ENCODE results near the gene GALNT13.

GALNT13 gene

GRCh38 chr2:154446324-154446723 lies 574.6 kb downstream of the GALNT13 start:
- Histone ChIP-seq H3K9me2 (replicated peaks; ENCODE audit: low read depth, low read length) (no peaks in the 10 kb centered on the region), H3K4me3 (ENCODE audit: low read length, poor library complexity, severe bottlenecking) (no peak overlapping the region), H4K20me1 (ENCODE audit: insufficient read depth, low read length, poor library complexity, severe bottlenecking) (no peaks in the 10 kb centered on the region), H3F3A (ENCODE audit: low read depth) (no peaks in the 10 kb centered on the region), H3K4me1 (ENCODE audit: insufficient read depth, low read length, poor library complexity, severe bottlenecking) (no peaks in the 10 kb centered on the region), H3K36me3 (ENCODE audit: insufficient read depth, low read length) (no peaks in the 10 kb centered on the region), H3K9ac (ENCODE audit: low read depth, low read length, poor library complexity, severe bottlenecking) (no peak overlapping the region), H3K4me2 (ENCODE audit: low read depth, low read length, poor library complexity, severe bottlenecking) (no peak overlapping the region), H3K27me3 (ENCODE audit: insufficient read depth, low read length, poor library complexity, severe bottlenecking) (no peaks in the 10 kb centered on the region), H3K79me2 (ENCODE audit: insufficient read depth, low read length) (no peaks in the 10 kb centered on the region), H3K9me3 (ENCODE audit: insufficient read depth, low read depth, low read length) (no peaks in the 10 kb centered on the region), H2AFZ (ENCODE audit: low read length) (no peak overlapping the region)
- TF ChIP-seq CTCF (conservative IDR thresholded peaks at IDR 0.05; ENCODE audit: low read length) (no peak), EZH2phosphoT487 (IDR thresholded peaks at IDR 0.05; ENCODE audit: borderline replicate concordance) (no peak)

- Histone ChIP-seq H3K9ac (ENCODE audit: low read depth, low read length, poor library complexity, severe bottlenecking) (no peak overlapping the region), H3K4me1 (ENCODE audit: insufficient read depth, low read length, poor library complexity, severe bottlenecking) (peaks cover 3% of the 10 kb centered on the region), H3F3A (ENCODE audit: low read depth) (no peaks in the 10 kb centered on the region), H2AFZ (ENCODE audit: low read length) (peak overlapping the region; percentile 67), H3K9me3 (ENCODE audit: insufficient read depth, low read depth, low read length) (no peaks in the 10 kb centered on the region), H3K27me3 (ENCODE audit: insufficient read depth, low read length, poor library complexity, severe bottlenecking) (no peaks in the 10 kb centered on the region), H3K4me3 (ENCODE audit: low read length, poor library complexity, severe bottlenecking) (no peak overlapping the region), H3K36me3 (ENCODE audit: insufficient read depth, low read length) (no peaks in the 10 kb centered on the region), H3K9me2 (replicated peaks; ENCODE audit: low read depth, low read length) (no peaks in the 10 kb centered on the region), H3K79me2 (ENCODE audit: insufficient read depth, low read length) (no peaks in the 10 kb centered on the region), H4K20me1 (ENCODE audit: insufficient read depth, low read length, poor library complexity, severe bottlenecking) (no peaks in the 10 kb centered on the region), H3K4me2 (ENCODE audit: low read depth, low read length, poor library complexity, severe bottlenecking) (no peak overlapping the region)
- TF ChIP-seq EZH2phosphoT487 (IDR thresholded peaks at IDR 0.05; ENCODE audit: borderline replicate concordance) = no peak
- TF ChIP-seq CTCF (conservative IDR thresholded peaks at IDR 0.05; ENCODE audit: low read length) = no peak
Measured at GRCh38 chr2:154447727-154448418, 576.2 kb downstream of the GALNT13 start.

GRCh38 chr2:154449951-154450658 lies 578.4 kb downstream of the GALNT13 start:
- Histone ChIP-seq H3K9me3 (ENCODE audit: insufficient read depth, low read depth, low read length) (no peaks in the 10 kb centered on the region), H3F3A (ENCODE audit: low read depth) (no peaks in the 10 kb centered on the region), H3K4me1 (ENCODE audit: insufficient read depth, low read length, poor library complexity, severe bottlenecking) (peaks cover 4% of the 10 kb centered on the region), H3K9ac (ENCODE audit: low read depth, low read length, poor library complexity, severe bottlenecking) (no peak overlapping the region), H3K27me3 (ENCODE audit: insufficient read depth, low read length, poor library complexity, severe bottlenecking) (no peaks in the 10 kb centered on the region), H3K9me2 (replicated peaks; ENCODE audit: low read depth, low read length) (no peaks in the 10 kb centered on the region), H2AFZ (ENCODE audit: low read length) (no peak overlapping the region), H3K4me2 (ENCODE audit: low read depth, low read length, poor library complexity, severe bottlenecking) (no peak overlapping the region), H3K79me2 (ENCODE audit: insufficient read depth, low read length) (no peaks in the 10 kb centered on the region), H3K36me3 (ENCODE audit: insufficient read depth, low read length) (no peaks in the 10 kb centered on the region), H4K20me1 (ENCODE audit: insufficient read depth, low read length, poor library complexity, severe bottlenecking) (no peaks in the 10 kb centered on the region), H3K4me3 (ENCODE audit: low read length, poor library complexity, severe bottlenecking) (no peak overlapping the region)
- TF ChIP-seq EZH2phosphoT487 (IDR thresholded peaks at IDR 0.05; ENCODE audit: borderline replicate concordance) (no peak), CTCF (conservative IDR thresholded peaks at IDR 0.05; ENCODE audit: low read length) (no peak)
